CD4-positive, alpha-beta T cell treated with Interferon gamma for 1 hour (primary cell): Measurements from ENCODE around the gene MPZ.
"Not testable (repeated sequence)": the region's sequence is repeated elsewhere in the genome, so short reads cannot be mapped to it uniquely, and the experiment has no call there.

Experiments used
- DNase-seq: peaks from one replicate; pipeline ENCODE4 v3.0.0-alpha.2; 2020

The MPZ gene

DNA sequence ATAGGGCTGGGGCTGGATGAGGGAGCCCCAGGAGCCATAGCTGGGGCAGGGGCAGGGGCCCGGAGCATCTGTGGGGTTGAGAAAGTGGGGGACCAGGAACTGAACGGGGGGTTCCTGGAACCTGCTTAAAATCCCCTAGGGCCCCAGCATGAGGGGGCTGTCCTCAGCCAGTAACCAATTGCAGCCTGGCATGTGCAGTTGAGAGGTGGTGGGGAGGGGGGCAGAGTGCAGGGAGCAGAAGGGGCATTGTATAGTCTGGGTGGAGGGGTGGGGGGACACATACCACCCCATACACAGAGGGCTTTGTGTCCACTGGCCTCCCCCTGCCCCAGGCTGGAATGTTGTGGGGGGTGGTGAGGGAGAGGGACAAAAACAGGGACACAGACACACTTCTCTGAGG is at the start of gene MPZ:
Gene MPZ, minus strand, starts transcription at position 101 of the 400 bp plus-strand sequence. Its CDS starts 63 bp downstream, at position 38.
- no peak for DNase-seq

GRCh38 chr1:161359291-161359690 is 49.5 kb upstream of the MPZ start:
- DNase-seq = no peak

GRCh38 chr1:161357073-161357472 is 47.3 kb upstream of the MPZ start:
- DNase-seq = no peak

DNA sequence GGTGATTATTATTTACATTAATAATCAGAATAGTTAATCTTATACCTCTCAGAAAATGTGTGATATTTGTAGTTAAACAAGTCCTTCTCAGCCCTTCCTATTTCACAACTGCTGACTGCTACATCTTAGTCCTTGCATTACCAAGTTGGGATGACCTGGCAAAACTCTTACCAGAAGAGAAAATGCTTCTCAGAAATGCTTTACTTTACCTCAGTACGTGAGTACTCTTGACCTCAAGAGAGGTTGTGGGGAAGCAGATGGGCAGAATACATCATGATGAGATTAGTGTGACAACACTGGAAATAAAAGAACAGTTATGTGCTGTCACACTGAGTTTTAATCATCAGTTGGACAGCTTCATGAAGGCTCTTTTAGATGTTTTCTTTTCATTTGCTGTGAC is 41.7 kb upstream of the MPZ start:
- DNase-seq = no peak

- DNase-seq = no peak
These were observed 40.9 kb upstream of the MPZ start for GRCh38 chr1:161350671-161351070.

DNA sequence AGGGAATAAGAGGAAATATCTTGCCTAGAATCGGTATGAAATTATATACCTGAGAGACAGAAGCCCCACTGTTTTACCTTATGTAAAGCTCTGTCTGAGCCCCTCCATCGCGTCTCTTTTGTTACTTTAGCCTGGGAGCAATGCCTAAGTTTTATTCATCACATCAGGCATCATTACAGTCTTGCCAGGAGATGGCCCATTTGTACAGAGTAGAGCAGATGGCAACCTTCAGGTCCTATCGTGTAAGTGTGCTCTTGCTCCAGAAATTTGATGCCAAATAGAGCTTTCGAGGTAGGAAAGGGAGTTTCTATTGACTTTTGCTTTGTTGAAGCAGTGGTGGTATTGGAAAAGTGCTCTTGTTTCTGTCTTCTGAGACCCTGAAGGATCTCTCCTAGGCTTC is 33.1 kb upstream of the MPZ start:
- no peak for DNase-seq

DNA sequence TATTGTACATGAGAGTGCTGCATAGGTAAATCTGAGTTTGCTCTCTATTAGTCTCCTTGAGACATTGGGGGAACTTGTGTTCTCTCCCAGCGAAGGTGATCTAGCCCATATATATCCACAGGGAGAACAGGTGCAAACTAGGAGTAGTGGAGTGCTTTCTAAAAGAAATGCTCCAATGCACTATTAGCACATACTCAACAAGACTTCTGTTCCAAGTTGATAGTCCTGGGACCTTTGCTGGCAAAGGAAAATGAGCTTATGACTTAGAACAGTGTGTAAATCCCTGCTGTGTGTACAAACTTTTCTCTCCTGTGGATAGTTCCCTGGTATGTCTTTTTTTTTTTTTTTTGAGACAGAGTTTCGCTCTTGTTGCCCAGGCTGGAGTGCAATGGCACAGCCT is 32.4 kb upstream of the MPZ start:
- no peak for DNase-seq

DNA sequence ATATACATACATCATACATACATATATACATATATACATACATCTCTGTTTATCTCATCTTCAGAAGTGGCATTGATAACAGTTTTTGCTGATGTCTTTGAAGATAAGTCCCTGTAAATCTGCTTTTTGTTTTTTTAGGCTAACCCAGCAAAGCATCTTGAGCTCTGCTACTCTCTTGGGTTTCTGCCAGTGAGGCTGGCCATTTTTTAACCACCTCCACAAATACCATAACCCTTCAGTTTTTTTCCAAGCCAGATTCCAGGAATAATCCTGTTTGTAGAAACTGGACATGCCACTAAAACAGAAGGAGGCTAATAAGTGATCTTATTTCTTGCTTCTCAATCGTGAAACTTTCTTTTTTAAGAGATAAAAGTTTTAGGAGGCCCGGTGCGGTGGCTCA is 26.0 kb upstream of the MPZ start:
- DNase-seq = no peak

DNA sequence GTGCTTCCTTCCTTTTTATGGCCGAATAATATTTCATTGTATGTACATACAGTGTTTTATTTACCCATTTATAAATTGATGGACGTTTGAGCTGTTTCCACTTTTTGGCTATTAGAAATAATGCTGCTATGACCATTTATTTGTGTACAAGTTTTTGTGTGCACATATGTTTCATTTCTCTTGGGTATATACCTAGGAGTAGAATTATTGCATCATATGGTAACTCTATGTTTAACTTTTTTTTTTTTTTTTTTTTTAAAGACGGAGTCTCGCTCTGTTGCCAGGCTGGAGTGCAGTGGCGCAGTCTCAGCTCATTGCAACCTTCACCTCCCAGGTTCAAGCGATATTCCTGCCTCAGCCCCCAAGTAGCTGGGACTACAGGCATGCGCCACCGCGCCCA is 23.4 kb upstream of the MPZ start:
- DNase-seq = no peak

GRCh38 chr1:161330346-161330745 is 20.6 kb upstream of the MPZ start:
- DNase-seq = no peak

- DNase-seq = peak; percentile 8
These were observed 14.3 kb upstream of the MPZ start for GRCh38 chr1:161324020-161324419.

DNA sequence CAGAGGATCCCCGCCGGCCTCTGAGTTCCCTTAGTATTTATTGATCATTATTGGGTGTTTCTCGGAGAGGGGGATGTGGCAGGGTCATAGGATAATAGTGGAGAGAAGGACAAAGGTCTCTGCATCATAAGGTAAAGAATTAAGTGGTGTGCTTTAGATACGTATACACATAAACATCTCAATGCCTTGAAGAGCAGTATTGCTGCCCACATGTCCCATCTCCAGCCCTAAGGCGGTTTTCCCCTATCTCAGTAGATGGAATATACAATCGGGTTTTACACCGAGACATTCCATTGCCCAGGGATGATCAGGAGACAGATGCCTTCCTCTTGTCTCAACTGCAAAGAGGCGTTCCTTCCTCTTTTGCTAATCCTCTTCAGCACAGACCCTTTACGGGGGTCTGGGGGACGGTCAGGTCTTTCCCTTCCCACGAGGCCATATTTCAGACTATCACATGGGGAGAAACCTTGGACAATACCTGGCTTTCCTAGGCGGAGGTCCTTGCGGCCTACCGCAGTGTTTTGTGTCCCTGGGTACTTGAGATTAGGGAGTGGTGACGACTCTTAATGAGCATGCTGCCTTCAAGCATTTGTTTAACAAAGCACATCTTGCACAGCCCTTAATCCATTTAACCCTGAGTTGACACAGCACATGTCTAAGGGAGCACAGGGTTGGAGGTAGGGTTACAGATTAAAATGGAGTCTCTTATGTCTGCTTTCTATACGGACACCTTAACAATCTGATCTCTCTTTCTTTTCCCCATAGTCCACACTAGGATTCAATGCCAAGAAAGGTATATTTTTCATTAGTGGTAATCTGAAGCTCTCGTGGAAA is 6.3 kb upstream of the MPZ start:
- not testable (repeated sequence) for DNase-seq

DNA sequence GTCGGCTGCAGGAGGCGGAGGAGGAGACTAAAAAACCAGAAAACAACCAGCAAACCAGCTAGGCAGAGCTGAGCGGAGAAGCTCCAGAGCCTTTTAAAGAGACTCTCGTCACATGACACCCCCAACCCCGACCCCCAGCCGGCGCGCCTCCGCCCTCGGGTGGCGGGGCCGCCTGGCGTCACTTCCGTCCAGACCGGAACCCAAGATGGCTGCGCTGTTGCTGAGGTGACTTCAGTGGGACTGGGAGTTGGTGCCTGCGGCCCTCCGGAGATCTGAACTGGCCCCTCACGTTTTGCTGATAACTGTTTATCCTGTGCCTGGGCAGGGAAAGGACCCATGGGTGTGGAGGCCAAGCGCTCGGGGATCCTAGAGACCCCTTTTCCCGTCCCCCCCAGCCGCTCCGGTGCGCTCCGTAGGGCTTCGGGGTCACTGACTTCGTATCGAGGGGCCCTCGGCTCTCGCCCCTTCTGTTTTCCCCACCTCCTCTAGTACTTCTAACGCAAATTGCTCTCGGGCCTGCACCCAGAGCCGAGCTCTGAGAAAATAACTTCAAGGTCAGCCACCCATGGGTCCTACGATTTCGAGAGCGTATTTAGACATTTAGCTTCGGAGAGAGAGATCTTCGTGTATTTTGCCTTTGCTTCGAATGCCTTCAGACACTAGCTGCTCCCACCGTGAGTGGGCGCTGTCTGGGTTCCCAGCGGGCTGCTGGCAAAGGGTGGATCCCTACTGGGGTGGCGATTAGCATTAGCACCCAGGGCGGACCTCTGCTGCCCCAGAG is 4.6 kb upstream of the MPZ start, which contains the start of gene SDHC:
Gene SDHC, plus strand, starts transcription at position 181 of the 781 bp plus-strand sequence. Its CDS starts 25 bp downstream, at position 206.
- DNase-seq = peak; percentile 91

DNA sequence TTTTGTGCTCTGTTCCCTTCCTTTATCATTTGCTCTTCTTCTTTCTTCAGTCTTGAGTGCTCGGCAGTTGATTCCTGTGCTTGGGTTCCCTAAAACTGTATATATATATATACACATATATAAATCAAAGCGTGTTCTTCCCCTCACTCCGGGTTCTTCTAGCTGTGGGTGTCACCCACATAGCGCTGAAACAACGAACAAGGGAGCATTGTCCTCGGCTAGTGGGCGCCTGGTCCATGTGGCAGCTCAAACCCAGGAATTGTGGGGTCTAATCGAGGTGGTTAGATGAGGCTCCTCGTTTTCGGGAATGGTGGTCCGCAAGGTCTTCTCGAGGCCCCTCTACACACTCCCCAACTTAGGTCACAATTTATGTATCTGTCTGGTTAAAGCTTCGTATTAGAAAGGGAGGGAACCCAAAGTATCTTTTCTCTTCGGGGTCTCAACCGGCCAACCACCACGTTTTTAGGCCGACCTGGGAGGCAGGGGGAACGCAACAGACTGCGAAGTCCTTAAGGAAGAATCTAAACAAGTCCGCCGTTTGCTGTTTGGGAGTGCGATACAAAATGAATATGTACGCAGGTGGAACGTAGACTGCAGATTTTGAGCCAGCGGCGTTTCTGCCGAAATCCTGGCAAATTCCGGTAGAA is 3.9 kb upstream of the MPZ start:
- no peak for DNase-seq

DNA sequence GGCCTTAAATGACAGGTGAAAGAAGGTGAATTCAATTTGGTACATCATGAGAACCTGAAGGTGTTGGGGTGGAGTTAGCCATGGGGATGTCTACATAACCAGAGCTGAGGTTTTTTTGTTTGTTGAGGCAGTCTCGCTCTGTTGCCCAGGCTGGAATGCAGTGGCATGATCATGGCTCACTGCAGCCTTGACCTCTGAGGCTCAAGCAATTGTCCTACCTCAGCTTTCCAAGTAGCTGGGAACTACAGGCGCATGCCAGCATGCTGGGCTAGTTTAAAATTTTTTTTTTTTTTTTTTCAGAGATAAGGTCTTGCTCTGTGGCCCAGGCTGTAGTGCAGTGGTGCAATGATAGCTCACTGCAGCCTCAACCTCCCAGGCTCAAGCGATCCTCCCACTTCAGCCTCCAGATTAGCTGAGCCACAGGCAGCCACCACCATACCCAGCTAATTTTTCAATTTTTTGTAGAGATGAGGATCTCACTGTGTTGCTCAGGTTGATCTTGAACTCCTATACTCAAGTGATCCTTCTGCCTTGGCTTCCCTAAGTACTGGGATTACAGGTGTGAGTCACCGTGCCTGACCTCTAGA is 1.9 kb upstream of the MPZ start:
- DNase-seq = no peak

DNA sequence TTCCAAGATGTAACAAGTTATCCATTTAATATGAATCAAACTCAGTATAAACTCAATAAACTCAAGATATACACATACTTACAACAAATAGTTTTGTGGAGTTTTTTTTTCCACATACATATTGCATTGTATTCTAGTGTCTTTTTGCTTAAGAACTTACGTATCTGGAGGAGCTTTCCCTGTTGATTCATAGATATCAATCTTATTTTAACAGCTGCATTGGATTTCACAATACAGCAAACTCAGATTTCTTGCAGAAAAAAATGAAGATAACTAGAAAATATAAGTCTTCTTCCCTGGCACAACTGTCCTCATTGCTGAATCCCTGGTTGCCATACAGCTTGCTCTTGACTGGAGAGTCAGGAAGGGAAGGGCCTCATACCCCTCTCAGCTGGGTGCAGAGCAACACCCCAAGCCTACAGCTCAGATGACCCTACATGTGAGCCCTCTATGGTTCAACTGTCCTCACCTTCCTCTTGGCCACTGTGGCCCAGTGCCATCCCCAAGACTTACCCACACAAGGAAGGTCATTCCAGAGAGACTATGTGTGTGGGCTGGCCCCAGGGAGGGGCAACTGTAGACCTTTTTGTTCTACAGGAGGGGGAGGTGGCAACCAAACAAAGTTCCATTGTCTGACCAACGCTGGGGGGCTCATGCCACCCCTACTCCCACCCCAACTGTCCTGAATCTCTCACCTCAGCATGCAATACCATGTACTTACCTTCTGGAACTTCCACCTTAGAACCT is 1.7 kb downstream of the MPZ start:
- no peak for DNase-seq

DNA sequence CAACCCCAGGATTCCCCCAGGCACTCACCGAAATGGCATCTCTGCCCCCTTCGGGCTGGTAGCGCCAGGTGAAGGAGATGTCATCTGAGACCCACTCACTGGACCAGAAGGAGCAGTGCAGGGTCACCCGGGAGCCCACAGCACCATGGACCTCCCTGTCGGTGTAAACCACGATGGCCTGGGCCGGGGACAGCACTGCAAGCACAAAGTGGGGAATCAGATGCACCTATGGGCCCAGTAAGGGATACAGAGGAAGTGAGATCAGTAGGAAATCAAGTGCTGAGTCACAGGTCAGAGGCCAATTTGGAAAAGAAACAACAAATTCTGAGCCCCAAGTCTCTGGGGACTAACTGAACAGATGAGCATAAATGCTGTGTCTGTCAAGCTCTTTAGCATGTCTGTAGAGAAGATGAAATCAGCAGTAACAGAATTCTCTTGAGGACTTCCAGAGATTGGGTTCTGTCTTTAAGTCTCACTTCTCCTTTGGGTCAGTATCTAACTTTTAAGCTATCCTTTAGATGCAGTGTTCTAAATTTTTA is 2.5 kb downstream of the MPZ start:
- DNase-seq = peak; percentile 9

GRCh38 chr1:161305867-161306519 is 3.8 kb downstream of the MPZ start:
- DNase-seq = peak; percentile 94

- no peak for DNase-seq
These were observed 4.6 kb downstream of the MPZ start for GRCh38 chr1:161304927-161305866.

DNA sequence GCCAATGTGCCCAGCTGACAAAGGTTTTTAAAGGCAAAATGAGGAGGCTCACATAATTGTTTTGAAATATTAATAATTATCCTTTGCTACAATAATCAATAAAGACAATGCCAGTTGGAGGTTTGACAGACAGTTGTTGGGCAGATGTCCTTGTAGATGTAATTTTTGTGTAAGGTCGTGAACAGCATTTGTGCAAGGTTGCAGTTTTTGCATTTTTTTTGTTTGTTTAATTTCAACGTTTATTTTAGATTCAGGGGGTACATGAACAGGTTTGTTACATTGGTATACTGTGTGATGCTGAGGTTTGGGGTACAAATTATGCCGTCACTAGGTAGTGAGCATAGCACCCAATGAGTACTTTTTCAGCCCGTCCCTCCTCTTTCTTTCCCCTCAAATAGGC is 9.3 kb downstream of the MPZ start:
- no peak for DNase-seq
